SK-N-SH (cell line): Measurements from ENCODE around the gene EVI2A. TPM values are rescaled to one million over a fixed set of nuclear protein-coding genes. Genes with fewer than 3 reads are reported as not detected.

ENCODE experiments used
- CTCF ChIA-PET: fragments of 300-600, 350-600 bp; formaldehyde crosslinking; extraction: SDS; loops from one replicate; lab custom pipeline; 2021; lab: Yijun Ruan, JAX
- POLR2A ChIA-PET: fragments of 350-600 bp; sonication (Branson Sonifier 250); formaldehyde crosslinking; extraction: SDS; loops from one replicate; lab custom pipeline; 2020; ENCODE audit warnings: antibody characterized with exemption, inconsistent platforms; lab: Yijun Ruan, JAX
- DNase-seq: peaks from one replicate; pipeline ENCODE4 v3.0.0; 2012
- H2AFZ ChIP-seq: fragments of 200-600 bp; sonication (generic); 2 replicates; pipeline ENCODE4 v1.8.1; 2016; ENCODE audit warnings: antibody characterized with exemption, mild to moderate bottlenecking, low read depth
- H3F3A ChIP-seq: fragments of 200-600 bp; sonication (generic); replicated peaks from 2 replicates; pipeline ENCODE3; 2016; ENCODE audit warnings: antibody characterized with exemption, mild to moderate bottlenecking; ENCODE audit not compliant: insufficient read depth
- H3K27ac ChIP-seq, 2 experiments: fragments of 200-500 bp in 1 of 2; fragments of 200-600 bp in 1 of 2; sonication (Bioruptor generic) in 1 of 2; sonication (generic), shearing (Covaris generic) in 1 of 2; 2 replicates each; pipeline versions ENCODE4 v1.5.1 to v1.6.1; 2014 to 2016; ENCODE audit warnings: low read depth in 2 of 2, inconsistent platforms in 1 of 2, low read length in 1 of 2, mild to moderate bottlenecking in 1 of 2, mixed read lengths in 1 of 2
- H3K27me3 ChIP-seq: fragments of 200-600 bp; sonication (generic), shearing (Covaris generic); 2 replicates; pipeline ENCODE4 v1.6.1; 2016; ENCODE audit warnings: mixed run types; ENCODE audit not compliant: insufficient read depth
- H3K36me3 ChIP-seq, 2 experiments: fragments of 200-500 bp in 1 of 2; fragments of 200-600 bp in 1 of 2; sonication (Bioruptor generic) in 1 of 2; sonication (generic) in 1 of 2; replicated peaks in 1 of 2; 2 replicates each; pipeline versions ENCODE3 to v1.5.1; 2014 to 2016; ENCODE audit warnings: low read length in 1 of 2, mild to moderate bottlenecking in 1 of 2; ENCODE audit not compliant: insufficient read depth in 2 of 2, control insufficient read depth in 1 of 2
- H3K4me1 ChIP-seq, 2 experiments: fragments of 200-500 bp in 1 of 2; fragments of 200-600 bp in 1 of 2; sonication (Bioruptor generic) in 1 of 2; sonication (generic), shearing (Covaris generic) in 1 of 2; 2 replicates each; pipeline versions ENCODE4 v1.5.1 to v1.6.1; 2014 to 2016; ENCODE audit warnings: low read depth in 1 of 2, low read length in 1 of 2, mixed run types in 1 of 2; ENCODE audit not compliant: insufficient read depth in 2 of 2, control insufficient read depth in 1 of 2
- H3K4me2 ChIP-seq: fragments of 200-600 bp; sonication (generic), shearing (Covaris generic); 2 replicates; pipeline ENCODE4 v1.6.1; 2017; ENCODE audit warnings: mixed run types
- H3K4me3 ChIP-seq, 2 experiments: fragments of 200-500 bp in 1 of 2; fragments of 200-600 bp in 1 of 2; sonication (Bioruptor generic) in 1 of 2; sonication (generic), shearing (Covaris generic) in 1 of 2; 2 replicates each; pipeline versions ENCODE4 v1.5.1 to v1.8.1; 2014 to 2016; ENCODE audit warnings: low read depth in 2 of 2, inconsistent platforms in 1 of 2, low read length in 1 of 2, mild to moderate bottlenecking in 1 of 2, mixed read lengths in 1 of 2, moderate library complexity in 1 of 2
- H3K79me2 ChIP-seq: fragments of 200-600 bp; sonication (generic); 2 replicates; pipeline ENCODE4 v1.8.1; 2017; ENCODE audit warnings: mild to moderate bottlenecking; ENCODE audit not compliant: insufficient read depth
- H3K9ac ChIP-seq: fragments of 200-600 bp; sonication (generic); 2 replicates; pipeline ENCODE4 v1.6.1; 2017; ENCODE audit warnings: mixed run types
- H3K9me2 ChIP-seq: fragments of 200-600 bp; sonication (generic); 2 replicates; pipeline ENCODE4 v1.6.1; 2017; ENCODE audit warnings: mixed run types
- H3K9me3 ChIP-seq: fragments of 200-600 bp; sonication (generic); 2 replicates; pipeline ENCODE4 v1.6.1; 2017; ENCODE audit warnings: mixed run types, mild to moderate bottlenecking, moderate library complexity
- H4K20me1 ChIP-seq: fragments of 200-600 bp; sonication (generic); 2 replicates; pipeline ENCODE4 v1.6.1; 2017; ENCODE audit warnings: mild to moderate bottlenecking, mixed run types; ENCODE audit not compliant: insufficient read depth
- CHD2 ChIP-seq: fragments of 150-350 bp; IDR thresholded peaks from 2 replicates; pipeline ENCODE4 v1.6.1; 2018; ENCODE audit warnings: low read length; ENCODE audit not compliant: partially characterized antibody
- EP300 ChIP-seq, 2 experiments: IDR thresholded peaks; 2 replicates each; pipeline versions ENCODE4 v1.4.0 to v1.6.1; 2012; ENCODE audit warnings: borderline replicate concordance in 1 of 2, low read depth in 1 of 2, low read length in 1 of 2
- FOSL2 ChIP-seq: IDR thresholded peaks from 2 replicates; pipeline ENCODE4 v1.4.0; 2012; ENCODE audit warnings: low read depth, mild to moderate bottlenecking, moderate library complexity, borderline replicate concordance
- FOXJ3 ChIP-seq: sonication (generic); formaldehyde crosslinking; IDR thresholded peaks from 2 replicates; pipeline ENCODE4 v1.5.1; 2020; ENCODE audit warnings: mild to moderate bottlenecking, missing genetic modification reagents
- GABPA ChIP-seq: IDR thresholded peaks from 2 replicates; pipeline ENCODE4 v1.4.0; 2012; ENCODE audit warnings: low read depth, mild to moderate bottlenecking
- GATA2 ChIP-seq: sonication (generic); formaldehyde crosslinking; IDR thresholded peaks from 2 replicates; pipeline ENCODE4 v1.5.0; 2020; ENCODE audit warnings: mild to moderate bottlenecking, missing genetic modification reagents
- IRF3 ChIP-seq: fragments of 150-350 bp; IDR thresholded peaks from 2 replicates; pipeline ENCODE4 v1.6.1; 2016; ENCODE audit warnings: mild to moderate bottlenecking, low read depth, low read length
- JUND ChIP-seq: IDR thresholded peaks from 2 replicates; pipeline ENCODE4 v1.4.0; 2012
- MAX ChIP-seq: IDR thresholded peaks from 2 replicates; pipeline ENCODE4 v1.4.0; 2012; ENCODE audit warnings: low read depth
- MXI1 ChIP-seq: IDR thresholded peaks from 2 replicates; pipeline ENCODE4 v1.6.1; 2012; ENCODE audit warnings: mild to moderate bottlenecking, low read depth, low read length, improper control_type of control experiment
- NRF1 ChIP-seq: IDR thresholded peaks from 2 replicates; pipeline ENCODE4 v1.6.1; 2012; ENCODE audit warnings: low read depth, mild to moderate bottlenecking, low read length
- PBX3 ChIP-seq: IDR thresholded peaks from 2 replicates; pipeline ENCODE4; 2012
- RCOR1 ChIP-seq: fragments of 150-350 bp; IDR thresholded peaks from 2 replicates; pipeline ENCODE4 v1.6.1; 2017; ENCODE audit warnings: antibody characterized with exemption, low read length
- REST ChIP-seq: IDR thresholded peaks from 2 replicates; pipeline ENCODE4 v1.6.1; 2012; ENCODE audit warnings: mild to moderate bottlenecking, low read depth, low read length, moderate library complexity
- SMC3 ChIP-seq: IDR thresholded peaks from 2 replicates; pipeline ENCODE4 v1.6.1; 2012; ENCODE audit warnings: low read depth, low read length, improper control_type of control experiment
- TAF1 ChIP-seq: IDR thresholded peaks from 2 replicates; pipeline ENCODE4 v1.6.1; 2012; ENCODE audit warnings: low read depth, mild to moderate bottlenecking, low read length, moderate library complexity, borderline replicate concordance
- TCF12 ChIP-seq: IDR thresholded peaks from 2 replicates; pipeline ENCODE4 v1.4.0; 2012
- USF2 ChIP-seq: fragments of 150-350 bp; IDR thresholded peaks from 2 replicates; pipeline ENCODE4 v1.6.1; 2017; ENCODE audit warnings: antibody characterized with exemption, low read length, low read depth, borderline replicate concordance
- YY1 ChIP-seq: IDR thresholded peaks from 2 replicates; pipeline ENCODE4 v1.4.0; 2012; ENCODE audit warnings: low read depth, mild to moderate bottlenecking
- WGBS: methylation state at CpG from one replicate; pipeline ENCODE4 v1.1.6; 2017; ENCODE audit warnings: low lambda C conversion rate; 5-methylcytosine and 5-hydroxymethylcytosine counted together
- polyA plus RNA-seq, 3 experiments: library from polyadenylated mRNA; depleted of rRNA; stranded (reverse); fragments of >200 nt; gene quantifications; 2 replicates each; pipeline ENCODE4 v1.2.3, GENCODE V29; 2012

EVI2A gene
- polyA plus RNA-seq, 1 of the 3 experiments (the other 2 are of a cell fraction), result 1.3 TPM

- Histone ChIP-seq H3K9ac (peak overlapping the region; percentile 19; the same call in 1 of the 2 replicates), H3F3A (peaks cover 26% of the 10 kb centered on the region), H3K27me3 (no peaks in the 10 kb centered on the region), H2AFZ (no peak overlapping the region), H3K9me2 (no peaks in the 10 kb centered on the region), H3K27ac (peak overlapping the region; percentile 40 to 65), H3K9me3 (no peaks in the 10 kb centered on the region), H3K4me3 (no peak overlapping the region), H4K20me1 (no peaks in the 10 kb centered on the region), H3K4me2 (peak overlapping the region; percentile 48; the same call in 1 of the 2 replicates), H3K79me2 (peaks cover 11% of the 10 kb centered on the region; the same call in 1 of the 2 replicates), H3K4me1 (peaks cover 5% of the 10 kb centered on the region in 2 experiments), H3K36me3 (peaks cover 8 to 10% of the 10 kb centered on the region in 2 experiments)
- 65% methylated on average over 1 of the region's 1 CpG for WGBS
- ChIA-PET CTCF (interaction anchor here (1.9 kb wide), 1 partner anchor 69 kb away, joined by 5 read pairs; no protein-coding TSS in a partner anchor), POLR2A (no interaction called here)
- TF ChIP-seq TCF12 (no peak), FOXJ3 (CRISPR knock-in tag) (no peak), NRF1 (no peak), YY1 (no peak), JUND (no peak), IRF3 (no peak), CHD2 (no peak), GATA2 (CRISPR knock-in tag) (no peak), TAF1 (no peak), USF2 (no peak), REST (no peak)
- TF ChIP-seq, all 33 proteins: peak for 0
- peak; percentile 10 for DNase-seq
Observed at GRCh38 chr17:31320791-31321190, 631 bp downstream of the EVI2A start.

- Histone ChIP-seq H3K4me1 (peaks cover 5% of the 10 kb centered on the region in 2 experiments), H3K9me3 (no peaks in the 10 kb centered on the region), H3K27me3 (no peaks in the 10 kb centered on the region), H2AFZ (no peak overlapping the region), H3K4me3 (no peak overlapping the region), H3K4me2 (no peak overlapping the region), H3K36me3 (peaks cover 8% of the 10 kb centered on the region in 2 experiments), H3F3A (peaks cover 26% of the 10 kb centered on the region), H4K20me1 (no peaks in the 10 kb centered on the region), H3K79me2 (peaks cover 11% of the 10 kb centered on the region; the same call in 1 of the 2 replicates), H3K9ac (no peak overlapping the region), H3K27ac (peak overlapping the region; percentile 40 to 65; a peak in 3 of 4 replicates), H3K9me2 (no peaks in the 10 kb centered on the region)
- no peak for DNase-seq
- CTCF ChIA-PET, result interaction anchor here (0.7 to 1.9 kb wide), 3 partner anchors 25 to 83 kb away, joined by 3 to 5 read pairs (median 4); no protein-coding TSS in a partner anchor
- POLR2A ChIA-PET, result no interaction called here
- WGBS, result 94% methylated on average over 2 of the region's 2 CpGs
- TF ChIP-seq RCOR1 (no peak), EP300 (IDR thresholded peaks at IDR 0.05; ENCODE audit: borderline replicate concordance in 1 of 2, low read depth in 1 of 2, low read length in 1 of 2) (no peak), FOXJ3 (CRISPR knock-in tag) (no peak), GATA2 (CRISPR knock-in tag) (no peak), GABPA (no peak), IRF3 (no peak), TCF12 (no peak), NRF1 (no peak), PBX3 (no peak), TAF1 (no peak), MXI1 (no peak), SMC3 (no peak), FOSL2 (no peak), MAX (no peak), CHD2 (no peak)
Observed at GRCh38 chr17:31320241-31320640, 1.2 kb downstream of the EVI2A start.
